Measurements from ENCODE around the gene ATOH1. TPM values are rescaled to one million over a fixed set of nuclear protein-coding genes. Genes with fewer than 3 reads are reported as not detected.

The ATOH1 gene
- total and polyA plus RNA-seq, 2 experiments from 2014 or later = 0.24 to 0.69 TPM

DNA sequence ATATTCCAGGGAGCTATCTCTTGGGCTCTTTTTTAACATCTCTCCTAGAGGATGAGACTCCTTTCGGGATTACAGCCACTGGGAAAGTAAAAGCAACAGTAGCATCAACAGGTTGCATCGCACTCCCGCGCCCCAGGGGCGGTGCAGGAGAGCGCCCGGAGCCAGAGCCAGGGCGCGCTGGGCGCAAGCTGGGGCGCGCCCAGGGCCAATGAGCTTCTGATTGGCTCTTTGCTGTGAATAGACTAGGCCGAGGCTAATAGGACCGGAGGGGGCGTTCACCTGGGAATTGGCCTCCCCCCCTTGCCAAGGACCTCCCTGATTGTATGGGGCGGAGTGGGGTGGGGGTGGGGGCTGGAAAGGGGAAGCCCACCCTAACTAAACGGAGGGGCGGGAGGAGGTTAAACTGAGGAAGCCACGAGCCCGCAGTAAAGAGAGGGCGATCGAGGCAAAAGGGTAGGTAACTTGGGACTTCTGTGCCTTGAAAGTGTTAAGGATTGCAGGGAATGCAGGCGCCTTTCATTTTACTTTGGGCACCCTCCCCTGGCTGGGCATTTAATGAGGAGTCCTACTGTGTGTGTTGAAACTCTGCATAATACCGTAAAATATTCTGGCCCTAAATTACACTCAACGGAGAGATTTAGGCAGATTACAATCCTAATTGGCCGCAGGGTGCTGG lies 1.1 kb upstream of the ATOH1 start:
- H3K9me3 Mint-ChIP-seq = no peaks in the 10 kb centered on the region

GRCh38 chr4:93828995-93829819 lies 654 bp downstream of the ATOH1 start:
- Histone ChIP-seq H3K4me1 (ENCODE audit: insufficient read depth) (peaks cover 53% of the 10 kb centered on the region), H2AFZ (peak overlapping the region; percentile 73; the same call in 1 of the 2 replicates), H3K9me2 (ENCODE audit: insufficient read depth) (no peaks in the 10 kb centered on the region), H3K36me3 (ENCODE audit: insufficient read depth) (no peaks in the 10 kb centered on the region), H3K79me2 (replicated peaks; ENCODE audit: insufficient read depth) (no peaks in the 10 kb centered on the region), H3K27ac (ENCODE audit: low read depth) (no peak overlapping the region), H3K27me3 (ENCODE audit: insufficient read depth) (peaks cover 78% of the 10 kb centered on the region), H3F3A (replicated peaks; ENCODE audit: low read depth) (peaks cover 8% of the 10 kb centered on the region; the same call in 1 of the 2 replicates), H3K4me3 (peak overlapping the region; percentile 66), H3K4me2 (peak overlapping the region; percentile 76), H4K20me1 (replicated peaks; ENCODE audit: insufficient read depth) (peaks cover 7% of the 10 kb centered on the region)
- Mint-ChIP-seq H3K4me1 (peaks cover 53% of the 10 kb centered on the region), H3K27me3 (ENCODE audit: insufficient read depth, low read depth, poor library complexity) (peaks cover 91% of the 10 kb centered on the region), H3K4me3 (peak overlapping the region; percentile 79), H3K27ac (no peak overlapping the region), H3K36me3 (ENCODE audit: low read depth) (no peaks in the 10 kb centered on the region; the same call in 2 of the 3 replicates), H3K9me3 (no peaks in the 10 kb centered on the region)
- TF ChIP-seq EZH2 (IDR thresholded peaks at IDR 0.05; ENCODE audit: low read depth, unreplicated experiment) (peak; percentile 50), ZNF114 (CRISPR knock-in tag; IDR thresholded peaks at IDR 0.05) (no peak)
- DNase-seq (ENCODE audit: low spot score) (peak; percentile 82), ATAC-seq (peak; percentile 38)

More for the DNA sequence above, 1.1 kb upstream of the ATOH1 start:
- Histone ChIP-seq H3K27me3 (ENCODE audit: insufficient read depth) (peaks cover 61% of the 10 kb centered on the region), H3K4me1 (ENCODE audit: insufficient read depth) (peaks cover 36% of the 10 kb centered on the region), H3K79me2 (replicated peaks; ENCODE audit: insufficient read depth) (no peaks in the 10 kb centered on the region), H3K4me3 (peak overlapping the region; percentile 66), H2AFZ (peak overlapping the region; percentile 18), H3K27ac (ENCODE audit: low read depth) (peak overlapping the region; percentile 65), H3K36me3 (ENCODE audit: insufficient read depth) (no peaks in the 10 kb centered on the region), H4K20me1 (replicated peaks; ENCODE audit: insufficient read depth) (peaks cover 7% of the 10 kb centered on the region), H3K4me2 (peak overlapping the region; percentile 76), H3K9me2 (ENCODE audit: insufficient read depth) (no peaks in the 10 kb centered on the region), H3F3A (replicated peaks; ENCODE audit: low read depth) (peaks cover 6% of the 10 kb centered on the region; the same call in 1 of the 2 replicates)
- Mint-ChIP-seq H3K36me3 (ENCODE audit: low read depth) (no peaks in the 10 kb centered on the region; the same call in 2 of the 3 replicates), H3K4me3 (peak overlapping the region; percentile 79), H3K27me3 (ENCODE audit: insufficient read depth, low read depth, poor library complexity) (peaks cover 73% of the 10 kb centered on the region), H3K4me1 (peaks cover 37% of the 10 kb centered on the region), H3K27ac (no peak overlapping the region)
- ATAC-seq = peak; percentile 75
- 0 out of 2 replicates have a peak, but pooled peaks have one; percentile 31 for TF ChIP-seq POLR2AphosphoS5 (IDR thresholded peaks at IDR 0.05; ENCODE audit: low read depth)
- TF ChIP-seq EZH2 (IDR thresholded peaks at IDR 0.05; ENCODE audit: low read depth, unreplicated experiment) = no peak
- DNase-seq (ENCODE audit: low spot score) = peak; percentile 92

- H3K4me1 ChIP-seq (ENCODE audit: insufficient read depth) = peaks cover 54% of the 10 kb centered on the region
- no peak overlapping the region for H3K27ac ChIP-seq (ENCODE audit: low read depth)
- peak overlapping the region; percentile 76 for H3K4me2 ChIP-seq
- no peaks in the 10 kb centered on the region for H3K36me3 ChIP-seq (ENCODE audit: insufficient read depth)
- H3K9me2 ChIP-seq (ENCODE audit: insufficient read depth) = no peaks in the 10 kb centered on the region
- H3K27ac Mint-ChIP-seq = no peak overlapping the region
- H3K4me3 Mint-ChIP-seq = peak overlapping the region; percentile 79
- H4K20me1 ChIP-seq (replicated peaks; ENCODE audit: insufficient read depth) = peaks cover 7% of the 10 kb centered on the region
- H3F3A ChIP-seq (replicated peaks; ENCODE audit: low read depth) = peaks cover 9% of the 10 kb centered on the region; the same call in 1 of the 2 replicates
- peak; percentile 37 for DNase-seq (ENCODE audit: low spot score)
- no peaks in the 10 kb centered on the region for H3K9me3 Mint-ChIP-seq
- TF ChIP-seq EZH2 (IDR thresholded peaks at IDR 0.05; ENCODE audit: low read depth, unreplicated experiment) (peak; percentile 79), ZNF114 (CRISPR knock-in tag; IDR thresholded peaks at IDR 0.05) (no peak)
- no peak for ATAC-seq
- H3K27me3 ChIP-seq (ENCODE audit: insufficient read depth) = peaks cover 75% of the 10 kb centered on the region
- peaks cover 54% of the 10 kb centered on the region for H3K4me1 Mint-ChIP-seq
- peak overlapping the region; percentile 66 for H3K4me3 ChIP-seq
- H3K79me2 ChIP-seq (replicated peaks; ENCODE audit: insufficient read depth) = no peaks in the 10 kb centered on the region
- peaks cover 94% of the 10 kb centered on the region for H3K27me3 Mint-ChIP-seq (ENCODE audit: insufficient read depth, low read depth, poor library complexity)
- H3K36me3 Mint-ChIP-seq (ENCODE audit: low read depth) = no peaks in the 10 kb centered on the region; the same call in 2 of the 3 replicates
- no peak overlapping the region for H2AFZ ChIP-seq
Measured at GRCh38 chr4:93829820-93830687, 1.5 kb downstream of the ATOH1 start.
